OCI-LY7 (cell line): ENCODE data around the gene BCL7A.

ENCODE experiments used
- EZH2phosphoT487 ChIP-seq: fragments of 200-600 bp; sonication (generic); IDR thresholded peaks from 2 replicates; pipeline ENCODE4 v1.6.1; 2018; ENCODE audit warnings: low read depth, borderline replicate concordance, mild to moderate bottlenecking, mixed run types, antibody characterized with exemption, low read length, moderate library complexity, mixed read lengths
- TF ChIP-seq, protein P1 (sequence below): fragments of 200-600 bp; sonication (generic); conservative IDR thresholded peaks from 2 replicates; pipeline ENCODE4 v1.5.1; 2014; ENCODE audit warnings: mild to moderate bottlenecking, antibody characterized with exemption, low read length, moderate library complexity, mixed read lengths

DNA sequence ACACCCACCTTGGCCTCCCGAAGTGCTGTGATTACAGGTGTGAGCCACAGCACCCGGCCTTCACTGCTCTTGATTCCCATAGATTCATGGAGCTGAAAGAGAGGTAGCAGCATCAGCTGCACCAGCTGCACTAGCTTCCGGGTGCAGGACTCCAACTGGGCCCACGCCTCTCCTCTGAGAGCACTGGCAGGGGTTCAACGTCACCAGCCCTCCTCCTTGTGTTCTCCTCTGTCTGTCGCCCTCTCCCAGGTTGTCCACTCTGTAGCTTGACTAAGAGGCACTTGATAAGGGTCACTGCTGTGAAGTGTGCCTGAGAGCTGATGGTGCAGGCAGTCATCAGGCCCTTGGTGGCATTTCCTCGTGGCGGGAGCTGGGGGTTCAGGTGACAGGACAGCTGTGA is 85.2 kb downstream of the BCL7A start:
- TF ChIP-seq, protein P1, sequence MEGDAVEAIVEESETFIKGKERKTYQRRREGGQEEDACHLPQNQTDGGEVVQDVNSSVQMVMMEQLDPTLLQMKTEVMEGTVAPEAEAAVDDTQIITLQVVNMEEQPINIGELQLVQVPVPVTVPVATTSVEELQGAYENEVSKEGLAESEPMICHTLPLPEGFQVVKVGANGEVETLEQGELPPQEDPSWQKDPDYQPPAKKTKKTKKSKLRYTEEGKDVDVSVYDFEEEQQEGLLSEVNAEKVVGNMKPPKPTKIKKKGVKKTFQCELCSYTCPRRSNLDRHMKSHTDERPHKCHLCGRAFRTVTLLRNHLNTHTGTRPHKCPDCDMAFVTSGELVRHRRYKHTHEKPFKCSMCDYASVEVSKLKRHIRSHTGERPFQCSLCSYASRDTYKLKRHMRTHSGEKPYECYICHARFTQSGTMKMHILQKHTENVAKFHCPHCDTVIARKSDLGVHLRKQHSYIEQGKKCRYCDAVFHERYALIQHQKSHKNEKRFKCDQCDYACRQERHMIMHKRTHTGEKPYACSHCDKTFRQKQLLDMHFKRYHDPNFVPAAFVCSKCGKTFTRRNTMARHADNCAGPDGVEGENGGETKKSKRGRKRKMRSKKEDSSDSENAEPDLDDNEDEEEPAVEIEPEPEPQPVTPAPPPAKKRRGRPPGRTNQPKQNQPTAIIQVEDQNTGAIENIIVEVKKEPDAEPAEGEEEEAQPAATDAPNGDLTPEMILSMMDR: no peak
- no peak for TF ChIP-seq EZH2phosphoT487
